ENCODE measurements around the gene AUTS2. TPM values are rescaled to one million over a fixed set of nuclear protein-coding genes. Genes with fewer than 3 reads are reported as not detected.

AUTS2 gene
- total and polyA plus RNA-seq, 11 donors = 3.4 to 14.0 (median 7.3) TPM

GRCh38 chr7:70631718-70632117 lies 1033.4 kb downstream of the AUTS2 start:
- intact Hi-C loops (cut with DNase I) = no loop called here
- DNase-seq (no peak), ATAC-seq (no peak)
- 89 to 93% (median 92%) methylated on average over 9 of the region's 9 CpGs for WGBS, 4 donors
- no peaks in the 10 kb centered on the region for H3K4me1 ChIP-seq
- H3K27me3 ChIP-seq = no peaks in the 10 kb centered on the region
- H3K9me3 ChIP-seq = no peaks in the 10 kb centered on the region
- H3K27ac ChIP-seq = no peak overlapping the region
- H3K4me3 ChIP-seq = no peak overlapping the region
- TF ChIP-seq POLR2A (IDR thresholded peaks at IDR 0.05) (no peak), CTCF (IDR thresholded peaks at IDR 0.05) (no peak)
- no peaks in the 10 kb centered on the region for H3K36me3 ChIP-seq

- intact Hi-C loops (cut with DNase I) = no loop called here
- no peaks in the 10 kb centered on the region for H3K36me3 ChIP-seq
Observed at GRCh38 chr7:70632400-70632799, 1034.1 kb downstream of the AUTS2 start.

GRCh38 chr7:70634071-70634470 lies 1035.8 kb downstream of the AUTS2 start:
- intact Hi-C loops (cut with DNase I) = no loop called here
- Histone ChIP-seq H3K4me3 (no peak overlapping the region), H3K4me1 (no peaks in the 10 kb centered on the region), H3K36me3 (no peaks in the 10 kb centered on the region), H3K27ac (no peak overlapping the region), H3K27me3 (no peaks in the 10 kb centered on the region), H3K9me3 (no peaks in the 10 kb centered on the region)
- ATAC-seq = no peak
- DNase-seq = no peak
- 93 to 98% (median 96%) methylated on average over 8 of the region's 8 CpGs for WGBS, 4 donors
- TF ChIP-seq CTCF (IDR thresholded peaks at IDR 0.05) = no peak
- TF ChIP-seq POLR2A (IDR thresholded peaks at IDR 0.05) = no peak

More at GRCh38 chr7:70632400-70632799, 1034.1 kb downstream of the AUTS2 start:
- no peaks in the 10 kb centered on the region for H3K4me1 ChIP-seq
- no peak for ATAC-seq
- no peaks in the 10 kb centered on the region for H3K27me3 ChIP-seq
- no peak overlapping the region for H3K27ac ChIP-seq
- TF ChIP-seq POLR2A (IDR thresholded peaks at IDR 0.05) = no peak
- no peak for TF ChIP-seq CTCF (IDR thresholded peaks at IDR 0.05)
- WGBS, 4 donors = 89 to 92% (median 91%) methylated on average over 5 of the region's 5 CpGs
- no peak overlapping the region for H3K4me3 ChIP-seq
- DNase-seq = no peak
- H3K9me3 ChIP-seq = no peaks in the 10 kb centered on the region

- no peak overlapping the region for H3K27ac ChIP-seq
- no peak for ATAC-seq
- H3K27me3 ChIP-seq = no peaks in the 10 kb centered on the region
- intact Hi-C loops (cut with DNase I) = no loop called here
- WGBS, 4 donors = 96 to 97% (median 96%) methylated on average over 8 of the region's 8 CpGs
- H3K36me3 ChIP-seq = no peaks in the 10 kb centered on the region
- H3K9me3 ChIP-seq = no peaks in the 10 kb centered on the region
- H3K4me3 ChIP-seq = no peak overlapping the region
- DNase-seq = no peak
- TF ChIP-seq CTCF (IDR thresholded peaks at IDR 0.05) = no peak
- no peak for TF ChIP-seq POLR2A (IDR thresholded peaks at IDR 0.05)
- H3K4me1 ChIP-seq = no peaks in the 10 kb centered on the region
Observed at GRCh38 chr7:70634610-70635068, 1036.4 kb downstream of the AUTS2 start.
